ENCODE measurements around the gene ABCG8. TPM values are rescaled to one million over a fixed set of nuclear protein-coding genes. Genes with fewer than 3 reads are reported as not detected.

The ABCG8 gene
- total and polyA plus RNA-seq, 10 of the 15 experiments (the other 5 are each of a cell fraction or from before 2014, with no cell fraction given) = not detected

- H3K27ac ChIP-seq (ENCODE audit: control insufficient read depth, insufficient read depth) = no peak overlapping the region
- no peaks in the 10 kb centered on the region for H3K4me1 ChIP-seq (ENCODE audit: control insufficient read depth, insufficient read depth, low read length)
- ATAC-seq (no peak), DNase-seq (ENCODE audit: low read depth, low spot score) (no peak), FAIRE-seq (no peak)
- no peaks in the 10 kb centered on the region for H3K36me3 ChIP-seq (ENCODE audit: control insufficient read depth in 2 of 2, insufficient read depth in 2 of 2, low read length in 1 of 2)
- peaks cover 3 to 4% of the 10 kb centered on the region in 2 experiments; a peak in 2 of 4 replicates for H3K27me3 ChIP-seq (replicated peaks in 1 of 2; ENCODE audit: control insufficient read depth in 2 of 2, insufficient read depth in 2 of 2, low read length in 1 of 2)
- ChIA-PET POLR2A (no interaction called here), CTCF (interaction anchor here (1.0 kb wide), 1 partner anchor 16 kb away, joined by 3 read pairs; no protein-coding TSS in a partner anchor), SMC1A (ENCODE audit: uncharacterized antibody, unreplicated experiment) (no interaction called here), RAD21 (ENCODE audit: unreplicated experiment) (no interaction called here)
- H3K4me2 ChIP-seq (ENCODE audit: control insufficient read depth, insufficient read depth) = no peak overlapping the region
- no peak overlapping the region for H3K9ac ChIP-seq (ENCODE audit: control insufficient read depth, insufficient read depth, low read length)
- no peak overlapping the region for H2AFZ ChIP-seq (ENCODE audit: control insufficient read depth, low read depth, low read length)
- in situ Hi-C loops (cut with MboI) = no loop called here
- WGBS (ENCODE audit: insufficient coverage, insufficient replicate concordance, low lambda C conversion rate, missing lambda C conversion rate) = 68% methylated on average over 5 of the region's 5 CpGs
- intact Hi-C loops (cut with micrococcal nuclease; ENCODE audit: unreplicated experiment) = no loop called here
- H4K20me1 ChIP-seq (ENCODE audit: control insufficient read depth, insufficient read depth) = no peaks in the 10 kb centered on the region
- no peaks in the 10 kb centered on the region for H3K9me3 ChIP-seq (replicated peaks; ENCODE audit: control insufficient read depth, insufficient read depth, low read length)
- no peak overlapping the region for H3K4me3 ChIP-seq
- no TSS peak for BruUV-seq (replicated peaks)
- H3K79me2 ChIP-seq (ENCODE audit: control insufficient read depth, insufficient read depth, low read length) = no peaks in the 10 kb centered on the region
- TF ChIP-seq SRF (IDR thresholded peaks at IDR 0.05; ENCODE audit: low read depth in 2 of 2, low read length in 2 of 2) = no peak
- no peak for TF ChIP-seq CBX3 (IDR thresholded peaks at IDR 0.05; ENCODE audit: borderline replicate concordance, low read depth)
- no peak for TF ChIP-seq ZNF217 (IDR thresholded peaks at IDR 0.05)
- TF ChIP-seq ZBTB4 (CRISPR knock-in tag; IDR thresholded peaks at IDR 0.05) = no peak
- no peak for TF ChIP-seq PAX8 (IDR thresholded peaks at IDR 0.05)
- no peak for TF ChIP-seq E4F1 (IDR thresholded peaks at IDR 0.05; ENCODE audit: borderline replicate concordance, partially characterized antibody)
- no peak for TF ChIP-seq EZH2 (IDR thresholded peaks at IDR 0.05; ENCODE audit: borderline replicate concordance, control insufficient read depth, low read depth, low read length)
- no peak for TF ChIP-seq NRF1 (conservative IDR thresholded peaks at IDR 0.05; ENCODE audit: low read depth, low read length)
- no peak for TF ChIP-seq EP300 (IDR thresholded peaks at IDR 0.05; ENCODE audit: borderline replicate concordance in 1 of 2, control insufficient read depth in 1 of 2, low read depth in 2 of 2, low read length in 2 of 2)
- no peak for TF ChIP-seq SREBF1 (IDR thresholded peaks at IDR 0.05; ENCODE audit: low read length)
- no peak for TF ChIP-seq CUX1 (IDR thresholded peaks at IDR 0.05; ENCODE audit: insufficient replicate concordance, low read depth, low read length)
- TF ChIP-seq RFX5 (IDR thresholded peaks at IDR 0.05; ENCODE audit: low read depth, low read length) = no peak
- no peak for TF ChIP-seq ZNF622 (IDR thresholded peaks at IDR 0.05)
These were observed 7.5 kb downstream of the ABCG8 start for GRCh38 chr2:43846140-43846793.
